Hepatocyte (in vitro differentiated cells): ENCODE measurements around the gene FMN1. TPM values are rescaled to one million over a fixed set of nuclear protein-coding genes. Genes with fewer than 3 reads are reported as not detected.

ENCODE experiments used
- DNase-seq: peaks from one replicate; pipeline ENCODE4 v3.0.0-alpha.2; 2016; ENCODE audit warnings: low spot score
- H2AFZ ChIP-seq: fragments of 200-600 bp; sonication (generic); 2 replicates; pipeline ENCODE4 v1.6.0; 2016; ENCODE audit warnings: antibody characterized with exemption, mild to moderate bottlenecking
- H3K27ac ChIP-seq: fragments of 200-600 bp; sonication (generic); 2 replicates; pipeline ENCODE4 v1.5.1; 2016; ENCODE audit warnings: mild to moderate bottlenecking
- H3K27me3 ChIP-seq: fragments of 200-600 bp; sonication (generic); 2 replicates; pipeline ENCODE4 v1.6.1; 2016
- H3K36me3 ChIP-seq: fragments of 200-600 bp; sonication (generic); replicated peaks from 2 replicates; pipeline ENCODE4 v1.5.1; 2016; ENCODE audit warnings: low read depth; ENCODE audit not compliant: insufficient read depth
- H3K4me1 ChIP-seq: fragments of 200-600 bp; sonication (generic); 2 replicates; pipeline ENCODE4 v1.5.1; 2016; ENCODE audit warnings: mild to moderate bottlenecking, moderate library complexity; ENCODE audit not compliant: insufficient read depth
- H3K4me2 ChIP-seq: fragments of 200-600 bp; sonication (generic); 2 replicates; pipeline ENCODE4 v1.6.0; 2016
- H3K4me3 ChIP-seq: fragments of 200-600 bp; sonication (generic); 2 replicates; pipeline ENCODE4 v1.5.1; 2016; ENCODE audit warnings: mild to moderate bottlenecking
- H3K79me2 ChIP-seq: fragments of 200-600 bp; sonication (generic); 2 replicates; pipeline ENCODE4 v1.6.0; 2017; ENCODE audit warnings: mild to moderate bottlenecking
- H3K9me2 ChIP-seq: fragments of 200-600 bp; sonication (generic); replicated peaks from 2 replicates; pipeline ENCODE4 v1.6.0; 2017; ENCODE audit warnings: mild to moderate bottlenecking; ENCODE audit not compliant: insufficient read depth
- H3K9me3 ChIP-seq: fragments of 200-600 bp; sonication (generic); 2 replicates; pipeline ENCODE4 v1.5.1; 2016; ENCODE audit warnings: low read depth, mild to moderate bottlenecking
- H4K20me1 ChIP-seq: fragments of 200-600 bp; sonication (generic); 2 replicates; pipeline ENCODE4 v1.6.0; 2016; ENCODE audit warnings: mild to moderate bottlenecking; ENCODE audit not compliant: insufficient read depth, poor library complexity, severe bottlenecking
- CTCF ChIP-seq: fragments of 200-600 bp; sonication (generic); IDR thresholded peaks from 2 replicates; pipeline ENCODE4 v1.5.1; 2016; ENCODE audit warnings: antibody characterized with exemption, mild to moderate bottlenecking; ENCODE audit not compliant: poor library complexity
- EZH2 ChIP-seq: fragments of 200-600 bp; sonication (generic); IDR thresholded peaks from 2 replicates; pipeline ENCODE4 v1.6.1; 2016; ENCODE audit warnings: antibody characterized with exemption, mild to moderate bottlenecking, borderline replicate concordance
- EZH2phosphoT487 ChIP-seq: fragments of 200-600 bp; sonication (generic); IDR thresholded peaks from one replicate; pipeline ENCODE4 v1.6.1; 2018; ENCODE audit warnings: antibody characterized with exemption, mild to moderate bottlenecking, low read depth, moderate library complexity; ENCODE audit not compliant: unreplicated experiment, severe bottlenecking
- WGBS: methylation state at CpG from one replicate; pipeline ENCODE4 v1.1.6; 2016; ENCODE audit warnings: low lambda C conversion rate; ENCODE audit errors: missing lambda C conversion rate; 5-methylcytosine and 5-hydroxymethylcytosine counted together
- polyA plus RNA-seq: library from polyadenylated mRNA; unstranded; fragments of >200 nt; fragmentation: Nextera tagmentation; extraction: Ambion mirVana; gene quantifications from 2 replicates; pipeline ENCODE4 v1.2.1, GENCODE V29; 2016
- total RNA-seq: library from RNA; depleted of rRNA; stranded (reverse); fragments of >200 nt; gene quantifications from 2 replicates; pipeline ENCODE4 v1.2.3, GENCODE V29; 2014

Gene FMN1
- total and polyA plus RNA-seq, 2 experiments from 2014 or later, result 0.07 to 0.70 TPM

- Histone ChIP-seq H3K36me3 (no peaks in the 10 kb centered on the region), H2AFZ (peak overlapping the region; percentile 45), H3K4me3 (peak overlapping the region; percentile 40), H3K9me2 (no peaks in the 10 kb centered on the region), H4K20me1 (no peaks in the 10 kb centered on the region), H3K79me2 (no peaks in the 10 kb centered on the region), H3K9me3 (no peaks in the 10 kb centered on the region), H3K4me1 (peaks cover 9% of the 10 kb centered on the region), H3K27ac (no peak overlapping the region), H3K4me2 (peak overlapping the region; percentile 80), H3K27me3 (peaks cover 92% of the 10 kb centered on the region)
- DNase-seq, result peak; percentile 34
- TF ChIP-seq EZH2phosphoT487 (no peak), CTCF (no peak), EZH2 (no peak)
- WGBS, result 3% methylated on average over 60 of the region's 60 CpGs
Observed at GRCh38 chr15:32718227-32718820, 476.2 kb downstream of the FMN1 start.

- H2AFZ ChIP-seq, result peak within 1 kb of the TSS; percentile 54
- peaks cover 90% of the 10 kb centered on the region for H3K27me3 ChIP-seq
- H3K9me3 ChIP-seq, result no peaks in the 10 kb centered on the region
- peaks cover 9% of the 10 kb centered on the region for H3K4me1 ChIP-seq
- H3K4me3 ChIP-seq, result peak within 1 kb of the TSS; percentile 40
- no peaks in the 10 kb centered on the region for H3K79me2 ChIP-seq
- WGBS, result 2% methylated on average over 58 of the region's 99 CpGs
- no peaks in the 10 kb centered on the region for H4K20me1 ChIP-seq
- H3K27ac ChIP-seq, result no peak within 1 kb of the TSS
- no peaks in the 10 kb centered on the region for H3K9me2 ChIP-seq
- no peak for TF ChIP-seq CTCF
- peak; percentile 59 for TF ChIP-seq EZH2phosphoT487
- TF ChIP-seq EZH2, result peak; percentile 74
- H3K36me3 ChIP-seq, result no peaks in the 10 kb centered on the region
- peak within 1 kb of the TSS; percentile 80 for H3K4me2 ChIP-seq
- DNase-seq, result peak; percentile 38
Observed at GRCh38 chr15:32717426-32718226, 476.9 kb downstream of the FMN1 start, which contains the start of gene GREM1. Gene GREM1 (plus strand): TSS chr15:32718004. CDS start chr15:32730691, 12,687 bp downstream.

GRCh38 chr15:32716915-32717425 lies 477.5 kb downstream of the FMN1 start:
- Histone ChIP-seq H3K27me3 (peaks cover 88% of the 10 kb centered on the region), H3K4me2 (peak overlapping the region; percentile 80), H4K20me1 (no peaks in the 10 kb centered on the region), H3K27ac (no peak overlapping the region), H3K4me3 (no peak overlapping the region), H3K36me3 (no peaks in the 10 kb centered on the region), H3K9me2 (no peaks in the 10 kb centered on the region), H3K4me1 (peaks cover 9% of the 10 kb centered on the region), H2AFZ (peak overlapping the region; percentile 54), H3K9me3 (no peaks in the 10 kb centered on the region), H3K79me2 (no peaks in the 10 kb centered on the region)
- no peak for TF ChIP-seq EZH2phosphoT487
- TF ChIP-seq EZH2, result peak; percentile 76
- TF ChIP-seq CTCF, result no peak
- 18% methylated on average over 21 of the region's 21 CpGs for WGBS
- DNase-seq, result no peak
